Embryonic facial prominence (tissue), 1 donor: ENCODE results near the gene LRMDA.
A peak's percentile ranks its signal among the peaks of the same experiment; 100 is the strongest.

Experiments used
- DNase-seq: peaks from one replicate; pipeline ENCODE4 v3.0.0-alpha.2; 2016; ENCODE audit errors: extremely low spot score

Gene LRMDA

GRCh38 chr10:76025124-76025477 is 593.7 kb downstream of the LRMDA start:
- DNase-seq, result no peak

- DNase-seq, result no peak
Observed at GRCh38 chr10:76026176-76026771, 594.9 kb downstream of the LRMDA start.

GRCh38 chr10:76026905-76027304 is 595.5 kb downstream of the LRMDA start:
- DNase-seq, result no peak

GRCh38 chr10:76029782-76030181 is 598.4 kb downstream of the LRMDA start:
- DNase-seq, result no peak

- DNase-seq, result no peak
Observed at GRCh38 chr10:76031099-76031498, 599.7 kb downstream of the LRMDA start.

- DNase-seq, result no peak
Observed at GRCh38 chr10:76031769-76032699, 600.6 kb downstream of the LRMDA start.

GRCh38 chr10:76032700-76033039 is 601.2 kb downstream of the LRMDA start:
- no peak for DNase-seq

- DNase-seq, result no peak
Observed at GRCh38 chr10:76033457-76034196, 602.2 kb downstream of the LRMDA start.

GRCh38 chr10:76034353-76035205 is 603.2 kb downstream of the LRMDA start:
- no peak for DNase-seq

GRCh38 chr10:76035206-76036110 is 604.0 kb downstream of the LRMDA start:
- no peak for DNase-seq

GRCh38 chr10:76036111-76036940 is 604.9 kb downstream of the LRMDA start:
- DNase-seq, result peak; percentile 64

- no peak for DNase-seq
Observed at GRCh38 chr10:76036962-76037361, 605.5 kb downstream of the LRMDA start.

GRCh38 chr10:76037531-76038155 is 606.2 kb downstream of the LRMDA start:
- DNase-seq, result no peak

- DNase-seq, result no peak
Observed at GRCh38 chr10:76038696-76039095, 607.3 kb downstream of the LRMDA start.

GRCh38 chr10:76040107-76040829 is 608.8 kb downstream of the LRMDA start:
- no peak for DNase-seq

GRCh38 chr10:76040830-76041220 is 609.4 kb downstream of the LRMDA start:
- DNase-seq, result no peak

- no peak for DNase-seq
Observed at GRCh38 chr10:76041551-76041950, 610.1 kb downstream of the LRMDA start.

GRCh38 chr10:76043261-76043660 is 611.8 kb downstream of the LRMDA start:
- no peak for DNase-seq

- DNase-seq, result no peak
Observed at GRCh38 chr10:76044751-76045150, 613.3 kb downstream of the LRMDA start.
